Thyroid gland (tissue), 4 donors: Measurements from ENCODE around the gene CFAP210. TPM values are rescaled to one million over a fixed set of nuclear protein-coding genes. Genes with fewer than 3 reads are reported as not detected.
A peak's percentile ranks its signal among the peaks of the same experiment; 100 is the strongest.
"Not testable (repeated sequence)": the region's sequence is repeated elsewhere in the genome, so short reads cannot be mapped to it uniquely, and the experiment has no call there.

ENCODE experiments used
- DNase-seq, 2 donors: peaks; one replicate each; pipeline ENCODE4 v3.0.0-alpha.2; 2019
- H3K27ac ChIP-seq, 3 donors: fragments of 200-600 bp; sonication (generic); 1 replicate in 2 of 3; 2 replicates in 1 of 3; pipeline ENCODE4 v1.5.1; 2016 to 2019; ENCODE audit warnings: mild to moderate bottlenecking in 1 of 3, moderate library complexity in 1 of 3
- H3K27me3 ChIP-seq: fragments of 200-600 bp; sonication (generic); one replicate; pipeline ENCODE4 v1.5.1; 2019
- H3K36me3 ChIP-seq, 2 donors: fragments of 200-600 bp; sonication (generic); one replicate each; pipeline ENCODE4 v1.5.1; 2016 to 2019
- H3K4me1 ChIP-seq, 2 donors: fragments of 200-600 bp; sonication (generic); one replicate each; pipeline ENCODE4 v1.5.1; 2017 to 2019
- H3K4me3 ChIP-seq, 3 donors: fragments of 200-600 bp; sonication (generic); replicated peaks in 1 of 3; 1 replicate in 2 of 3; 2 replicates in 1 of 3; pipeline ENCODE4 v1.5.1; 2016; ENCODE audit warnings: mild to moderate bottlenecking in 1 of 3
- H3K9me3 ChIP-seq: fragments of 200-600 bp; sonication (generic); one replicate; pipeline ENCODE4 v1.5.1; 2017
- POLR2A ChIP-seq, 2 donors: fragments of 450-650 bp; IDR thresholded peaks; one replicate each; pipeline ENCODE4 v1.6.1; 2017; ENCODE audit warnings: antibody characterized with exemption in 2 of 2, mild to moderate bottlenecking in 2 of 2, moderate library complexity in 1 of 2
- WGBS, 2 donors: methylation state at CpG; one replicate each; pipeline ENCODE4 v1.1.5; 2017; 5-methylcytosine and 5-hydroxymethylcytosine counted together
- intact Hi-C: fragments of 100-400 bp; cut with DNase I; formaldehyde crosslinking; loops from one replicate; pipeline ENCODE4 v1.15.1; 2023
- total RNA-seq, 4 donors: library from RNA; depleted of rRNA; stranded (reverse); fragments of >200 nt; gene quantifications; one replicate each; pipeline ENCODE4 v1.2.3, GENCODE V29; 2016
- TF ChIP-seq, protein P1 (sequence below), 6 experiments: fragments of 200-600 bp in 3 of 6; fragments of 450-650 bp in 3 of 6; sonication (generic) in 3 of 6; IDR thresholded peaks; one replicate each; pipeline ENCODE4 v1.5.1; 2016 to 2019; ENCODE audit warnings: antibody characterized with exemption in 6 of 6, mild to moderate bottlenecking in 2 of 6, inconsistent platforms in 1 of 6, moderate library complexity in 1 of 6

The CFAP210 gene
- total RNA-seq, 4 donors from 2014 or later, result 1.6 TPM; not detected in 2

GRCh38 chr2:169693360-169693759 is 845 bp downstream of the CFAP210 start:
- intact Hi-C loops, result loop anchor here (10.0 kb wide), 1 partner anchor 101 kb away; the partner anchor contains the start of gene SSB
- no peaks in the 10 kb centered on the region for H3K9me3 ChIP-seq
- 13 to 18% methylated on average over 4 of the region's 4 CpGs for WGBS, 2 donors
- no peak overlapping the region for H3K4me3 ChIP-seq
- peaks cover 0 to 8% of the 10 kb centered on the region in 2 donors for H3K4me1 ChIP-seq
- no peak for DNase-seq
- no peaks in the 10 kb centered on the region for H3K36me3 ChIP-seq
- no peak overlapping the region for H3K27ac ChIP-seq
- TF ChIP-seq POLR2A (IDR thresholded peaks at IDR 0.05), result no peak
- TF ChIP-seq, protein P1, sequence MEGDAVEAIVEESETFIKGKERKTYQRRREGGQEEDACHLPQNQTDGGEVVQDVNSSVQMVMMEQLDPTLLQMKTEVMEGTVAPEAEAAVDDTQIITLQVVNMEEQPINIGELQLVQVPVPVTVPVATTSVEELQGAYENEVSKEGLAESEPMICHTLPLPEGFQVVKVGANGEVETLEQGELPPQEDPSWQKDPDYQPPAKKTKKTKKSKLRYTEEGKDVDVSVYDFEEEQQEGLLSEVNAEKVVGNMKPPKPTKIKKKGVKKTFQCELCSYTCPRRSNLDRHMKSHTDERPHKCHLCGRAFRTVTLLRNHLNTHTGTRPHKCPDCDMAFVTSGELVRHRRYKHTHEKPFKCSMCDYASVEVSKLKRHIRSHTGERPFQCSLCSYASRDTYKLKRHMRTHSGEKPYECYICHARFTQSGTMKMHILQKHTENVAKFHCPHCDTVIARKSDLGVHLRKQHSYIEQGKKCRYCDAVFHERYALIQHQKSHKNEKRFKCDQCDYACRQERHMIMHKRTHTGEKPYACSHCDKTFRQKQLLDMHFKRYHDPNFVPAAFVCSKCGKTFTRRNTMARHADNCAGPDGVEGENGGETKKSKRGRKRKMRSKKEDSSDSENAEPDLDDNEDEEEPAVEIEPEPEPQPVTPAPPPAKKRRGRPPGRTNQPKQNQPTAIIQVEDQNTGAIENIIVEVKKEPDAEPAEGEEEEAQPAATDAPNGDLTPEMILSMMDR (IDR thresholded peaks at IDR 0.05), result peak in 1 of 6 experiments; percentile 6
- no peaks in the 10 kb centered on the region for H3K27me3 ChIP-seq

- no peaks in the 10 kb centered on the region for H3K36me3 ChIP-seq
- H3K4me1 ChIP-seq, result peaks cover 0 to 8% of the 10 kb centered on the region in 2 donors
- whole genome bisulfite sequencing, 2 donors, result 82 to 83% methylated on average over 3 of the region's 3 CpGs
- intact Hi-C loops, result loop anchor here (10.0 kb wide), 1 partner anchor 102 kb away; the partner anchor contains the start of gene SSB
- no peaks in the 10 kb centered on the region for H3K27me3 ChIP-seq
- TF ChIP-seq, protein P1 (IDR thresholded peaks at IDR 0.05), result no peak
- no peak for TF ChIP-seq POLR2A (IDR thresholded peaks at IDR 0.05)
- no peak overlapping the region for H3K27ac ChIP-seq
- no peak for DNase-seq
- H3K4me3 ChIP-seq, result no peak overlapping the region
- H3K9me3 ChIP-seq, result no peaks in the 10 kb centered on the region
Observed at GRCh38 chr2:169692718-169693117, 1.5 kb downstream of the CFAP210 start.

- 73 to 74% methylated on average over 1 of the region's 1 CpG for WGBS, 2 donors
- DNase-seq, result no peak
- TF ChIP-seq, protein P1 (IDR thresholded peaks at IDR 0.05), result no peak
- no peak for TF ChIP-seq POLR2A (IDR thresholded peaks at IDR 0.05)
- H3K9me3 ChIP-seq, result no peaks in the 10 kb centered on the region
- peaks cover 0 to 8% of the 10 kb centered on the region in 2 donors for H3K4me1 ChIP-seq
- no peak overlapping the region for H3K27ac ChIP-seq
- no peaks in the 10 kb centered on the region for H3K36me3 ChIP-seq
- intact Hi-C loops, result loop anchor here (10.0 kb wide), 1 partner anchor 104 kb away; the partner anchor contains the start of gene SSB
- no peak overlapping the region for H3K4me3 ChIP-seq
- H3K27me3 ChIP-seq, result no peaks in the 10 kb centered on the region
Observed at GRCh38 chr2:169690958-169691357, 3.2 kb downstream of the CFAP210 start.

GRCh38 chr2:169687943-169688342 is 6.3 kb downstream of the CFAP210 start:
- H3K4me3 ChIP-seq, H3K27ac ChIP-seq, H3K27me3 ChIP-seq, H3K36me3 ChIP-seq, DNase-seq, H3K4me1 ChIP-seq, intact Hi-C loops, H3K9me3 ChIP-seq: not testable (repeated sequence)

- H3K27ac ChIP-seq, H3K4me1 ChIP-seq, H3K4me3 ChIP-seq, intact Hi-C loops, H3K9me3 ChIP-seq, H3K36me3 ChIP-seq, DNase-seq, H3K27me3 ChIP-seq: not testable (repeated sequence)
- 89 to 90% methylated on average over 4 of the region's 4 CpGs for WGBS, 2 donors
Observed at GRCh38 chr2:169686825-169687224, 7.4 kb downstream of the CFAP210 start.

- DNase-seq, intact Hi-C loops: not testable (repeated sequence)
- 90 to 98% methylated on average over 2 of the region's 2 CpGs for WGBS, 2 donors
Observed at GRCh38 chr2:169684712-169685111, 9.5 kb downstream of the CFAP210 start.

DNA sequence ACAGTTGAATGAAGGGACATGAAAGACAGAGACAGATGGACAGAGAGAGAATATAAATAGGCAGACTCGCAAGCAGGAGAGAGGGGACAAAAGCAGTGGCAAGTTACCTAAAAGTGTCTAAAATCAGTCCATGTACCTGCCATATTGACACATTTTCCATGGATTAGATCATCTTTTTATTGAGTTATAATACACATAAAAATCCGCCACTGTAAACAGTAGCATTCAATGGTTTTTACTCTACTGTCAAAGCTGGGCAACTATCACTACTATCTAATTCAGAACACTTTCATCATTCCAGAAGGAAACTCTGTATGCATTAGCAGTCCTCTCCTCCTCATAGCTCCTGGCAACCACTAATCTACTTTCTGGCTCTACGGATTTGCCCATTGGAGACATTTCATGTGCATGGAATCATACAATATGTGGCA is 10.1 kb downstream of the CFAP210 start:
- no peak overlapping the region for H3K27ac ChIP-seq
- 65 to 76% methylated on average over 3 of the region's 3 CpGs for WGBS, 2 donors
- TF ChIP-seq, protein P1 (IDR thresholded peaks at IDR 0.05), result no peak
- no peak for TF ChIP-seq POLR2A (IDR thresholded peaks at IDR 0.05)
- no peak for DNase-seq
- intact Hi-C loops, result no loop called here
- H3K36me3 ChIP-seq, result no peaks in the 10 kb centered on the region
- no peak overlapping the region for H3K4me3 ChIP-seq
- no peaks in the 10 kb centered on the region for H3K4me1 ChIP-seq
- no peaks in the 10 kb centered on the region for H3K27me3 ChIP-seq
- H3K9me3 ChIP-seq, result no peaks in the 10 kb centered on the region

More at GRCh38 chr2:169684712-169685111, 9.5 kb downstream of the CFAP210 start:
- H3K36me3 ChIP-seq, H3K4me3 ChIP-seq, H3K27me3 ChIP-seq, H3K27ac ChIP-seq, H3K4me1 ChIP-seq, H3K9me3 ChIP-seq: not testable (repeated sequence)
